Suprapubic skin (tissue), 4 donors: Measurements from ENCODE around the gene FDXR. TPM values are rescaled to one million over a fixed set of nuclear protein-coding genes. Genes with fewer than 3 reads are reported as not detected.
"Not testable (repeated sequence)": the region's sequence is repeated elsewhere in the genome, so short reads cannot be mapped to it uniquely, and the experiment has no call there.

Source experiments
- DNase-seq, 2 donors: peaks; one replicate each; pipeline ENCODE4 v3.0.0-alpha.2; 2019; ENCODE audit warnings: low spot score in 2 of 2
- H3K27ac ChIP-seq: fragments of 200-600 bp; sonication (generic); one replicate; pipeline ENCODE4 v1.5.1; 2019
- H3K27me3 ChIP-seq: fragments of 200-600 bp; sonication (generic); one replicate; pipeline ENCODE4 v1.5.1; 2019
- H3K36me3 ChIP-seq: fragments of 200-600 bp; sonication (generic); one replicate; pipeline ENCODE4 v1.5.1; 2019
- H3K4me1 ChIP-seq: fragments of 200-600 bp; sonication (generic); one replicate; pipeline ENCODE4 v1.5.1; 2019
- H3K4me3 ChIP-seq: fragments of 200-600 bp; sonication (generic); one replicate; pipeline ENCODE4 v1.5.1; 2019; ENCODE audit warnings: mild to moderate bottlenecking
- H3K9me3 ChIP-seq: fragments of 200-600 bp; sonication (generic); one replicate; pipeline ENCODE4 v1.5.1; 2019
- EP300 ChIP-seq: sonication (generic); formaldehyde crosslinking; IDR thresholded peaks from one replicate; pipeline ENCODE4 v1.6.1; 2017; ENCODE audit warnings: antibody characterized with exemption
- POLR2A ChIP-seq, 2 donors: fragments of 450-650 bp; IDR thresholded peaks; one replicate each; pipeline ENCODE4 v1.6.1; 2017; ENCODE audit warnings: antibody characterized with exemption in 2 of 2, mild to moderate bottlenecking in 2 of 2, moderate library complexity in 2 of 2
- POLR2AphosphoS5 ChIP-seq, 3 donors: sonication (generic); formaldehyde crosslinking; IDR thresholded peaks; one replicate each; pipeline ENCODE4 v1.6.1; 2017; ENCODE audit warnings: antibody characterized with exemption in 3 of 3
- WGBS: methylation state at CpG from one replicate; pipeline ENCODE4 v1.1.5; 2018; 5-methylcytosine and 5-hydroxymethylcytosine counted together
- total RNA-seq, 4 donors: library from RNA; depleted of rRNA; stranded (reverse); fragments of >200 nt; gene quantifications; one replicate each; pipeline ENCODE4 v1.1.0, GENCODE V29; 2016
- TF ChIP-seq, protein P1 (sequence below), 2 donors: fragments of 200-600 bp in 1 of 2; fragments of 450-650 bp in 1 of 2; sonication (generic) in 1 of 2; IDR thresholded peaks; one replicate each; pipeline ENCODE4 v1.5.1; 2016 to 2019; ENCODE audit warnings: antibody characterized with exemption in 2 of 2, mild to moderate bottlenecking in 1 of 2, moderate library complexity in 1 of 2

The FDXR gene
- total RNA-seq, 4 donors from 2014 or later: 19.1 to 34.1 (median 24.7) TPM

DNA sequence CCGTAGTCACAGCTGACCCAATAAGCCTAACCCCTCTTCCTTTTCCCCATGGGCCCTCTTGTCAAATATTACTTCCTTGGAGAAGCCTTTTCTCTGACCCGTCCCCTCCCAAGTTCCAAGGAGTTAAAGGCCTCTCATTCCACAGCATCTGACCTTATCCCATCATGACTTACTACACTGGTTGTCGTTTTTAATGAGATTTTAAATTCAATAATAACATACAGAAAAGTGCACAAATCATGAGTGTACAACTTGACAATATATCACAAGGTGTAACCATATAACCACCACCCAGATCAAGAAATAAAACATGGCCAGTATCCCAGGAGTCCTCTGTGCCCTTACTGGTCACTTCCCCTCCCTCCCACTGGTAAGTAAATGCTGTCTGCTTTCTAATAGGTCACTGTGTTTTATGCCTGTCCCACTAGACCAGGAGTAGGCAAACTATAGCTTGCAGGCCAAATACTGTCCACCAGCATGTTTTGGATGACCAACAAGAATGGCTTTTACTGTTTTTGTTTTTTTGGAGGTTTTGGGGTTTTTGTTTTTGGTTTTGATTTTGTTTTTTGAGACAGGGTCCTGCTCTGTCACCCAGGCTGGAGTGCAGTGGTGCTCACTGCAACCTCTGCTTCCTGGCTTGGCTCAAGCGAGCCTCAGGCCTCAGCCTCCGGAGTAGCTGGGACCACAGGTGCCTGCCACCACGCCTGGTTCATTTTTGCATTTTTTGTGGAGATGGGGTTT, 1.2 kb upstream of the FDXR start:
- Histone ChIP-seq H3K4me3 (peak overlapping the region; percentile 61), H3K27ac (peak overlapping the region; percentile 87)
- WGBS: 62% methylated on average over 6 of the region's 6 CpGs

DNA sequence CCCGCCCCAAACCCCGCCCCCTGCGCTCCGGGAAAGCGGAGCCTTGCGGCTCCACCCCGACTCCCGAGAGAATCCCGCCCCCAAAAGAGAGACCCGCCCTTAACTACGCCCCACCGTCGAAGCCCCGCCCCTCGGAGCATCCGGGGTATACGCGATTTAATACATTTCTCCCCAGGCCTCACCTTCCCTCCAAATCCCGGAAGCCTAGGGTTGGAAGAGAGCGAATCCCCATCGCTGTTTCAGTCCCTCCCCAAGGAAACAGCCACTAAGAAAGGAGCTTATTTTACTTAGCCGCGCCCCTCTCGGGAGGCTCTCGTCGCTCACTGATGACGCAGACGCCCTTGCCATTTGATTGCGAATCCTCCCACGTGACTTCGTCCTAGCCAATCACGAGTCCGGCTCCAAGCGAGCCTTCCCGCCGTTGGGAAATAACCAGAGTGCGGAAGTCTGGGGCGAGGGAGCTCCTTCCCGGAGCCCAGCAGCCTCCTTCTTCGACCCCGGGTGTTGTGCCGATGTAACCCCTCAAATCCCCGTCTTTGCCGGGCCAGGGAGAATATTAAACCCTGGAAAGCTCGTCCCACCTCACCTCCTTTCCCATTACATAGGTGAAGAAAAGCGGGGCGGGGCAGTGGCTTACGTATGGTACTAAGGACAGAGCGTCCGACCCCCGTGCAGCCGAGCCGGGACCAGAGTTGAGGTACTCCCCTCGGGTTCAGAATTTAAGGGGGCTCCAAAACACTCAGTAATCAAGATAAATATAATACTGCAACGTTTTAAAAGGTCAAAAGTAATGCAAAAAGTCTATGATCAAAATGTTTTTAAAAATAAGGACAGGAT, 461 bp upstream of the FDXR start:
- no peaks in the 10 kb centered on the region for H3K9me3 ChIP-seq
- H3K36me3 ChIP-seq: no peaks in the 10 kb centered on the region
- DNase-seq: peak; percentile 100
- WGBS: under 1% methylated on average over 24 of the region's 55 CpGs
- no peaks in the 10 kb centered on the region for H3K27me3 ChIP-seq
- H3K4me3 ChIP-seq: peak overlapping the region; percentile 61
- TF ChIP-seq POLR2AphosphoS5 (IDR thresholded peaks at IDR 0.05) (peak; percentile 86 to 99 (median 89)), POLR2A (IDR thresholded peaks at IDR 0.05) (peak; percentile 81 to 95), EP300 (no peak)
- TF ChIP-seq, protein P1, sequence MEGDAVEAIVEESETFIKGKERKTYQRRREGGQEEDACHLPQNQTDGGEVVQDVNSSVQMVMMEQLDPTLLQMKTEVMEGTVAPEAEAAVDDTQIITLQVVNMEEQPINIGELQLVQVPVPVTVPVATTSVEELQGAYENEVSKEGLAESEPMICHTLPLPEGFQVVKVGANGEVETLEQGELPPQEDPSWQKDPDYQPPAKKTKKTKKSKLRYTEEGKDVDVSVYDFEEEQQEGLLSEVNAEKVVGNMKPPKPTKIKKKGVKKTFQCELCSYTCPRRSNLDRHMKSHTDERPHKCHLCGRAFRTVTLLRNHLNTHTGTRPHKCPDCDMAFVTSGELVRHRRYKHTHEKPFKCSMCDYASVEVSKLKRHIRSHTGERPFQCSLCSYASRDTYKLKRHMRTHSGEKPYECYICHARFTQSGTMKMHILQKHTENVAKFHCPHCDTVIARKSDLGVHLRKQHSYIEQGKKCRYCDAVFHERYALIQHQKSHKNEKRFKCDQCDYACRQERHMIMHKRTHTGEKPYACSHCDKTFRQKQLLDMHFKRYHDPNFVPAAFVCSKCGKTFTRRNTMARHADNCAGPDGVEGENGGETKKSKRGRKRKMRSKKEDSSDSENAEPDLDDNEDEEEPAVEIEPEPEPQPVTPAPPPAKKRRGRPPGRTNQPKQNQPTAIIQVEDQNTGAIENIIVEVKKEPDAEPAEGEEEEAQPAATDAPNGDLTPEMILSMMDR (IDR thresholded peaks at IDR 0.05): no peak
- peak overlapping the region; percentile 87 for H3K27ac ChIP-seq
- H3K4me1 ChIP-seq: peaks cover 30% of the 10 kb centered on the region

More for the DNA sequence above, 1.2 kb upstream of the FDXR start:
- H3K36me3 ChIP-seq: no peaks in the 10 kb centered on the region
- TF ChIP-seq EP300: no peak
- no peak for TF ChIP-seq POLR2AphosphoS5 (IDR thresholded peaks at IDR 0.05)
- TF ChIP-seq, protein P1 (IDR thresholded peaks at IDR 0.05): no peak
- no peak for TF ChIP-seq POLR2A (IDR thresholded peaks at IDR 0.05)
- no peaks in the 10 kb centered on the region for H3K27me3 ChIP-seq
- no peaks in the 10 kb centered on the region for H3K9me3 ChIP-seq
- peak in 1 of 2 donors; percentile 61 for DNase-seq
- H3K4me1 ChIP-seq: peaks cover 34% of the 10 kb centered on the region

DNA sequence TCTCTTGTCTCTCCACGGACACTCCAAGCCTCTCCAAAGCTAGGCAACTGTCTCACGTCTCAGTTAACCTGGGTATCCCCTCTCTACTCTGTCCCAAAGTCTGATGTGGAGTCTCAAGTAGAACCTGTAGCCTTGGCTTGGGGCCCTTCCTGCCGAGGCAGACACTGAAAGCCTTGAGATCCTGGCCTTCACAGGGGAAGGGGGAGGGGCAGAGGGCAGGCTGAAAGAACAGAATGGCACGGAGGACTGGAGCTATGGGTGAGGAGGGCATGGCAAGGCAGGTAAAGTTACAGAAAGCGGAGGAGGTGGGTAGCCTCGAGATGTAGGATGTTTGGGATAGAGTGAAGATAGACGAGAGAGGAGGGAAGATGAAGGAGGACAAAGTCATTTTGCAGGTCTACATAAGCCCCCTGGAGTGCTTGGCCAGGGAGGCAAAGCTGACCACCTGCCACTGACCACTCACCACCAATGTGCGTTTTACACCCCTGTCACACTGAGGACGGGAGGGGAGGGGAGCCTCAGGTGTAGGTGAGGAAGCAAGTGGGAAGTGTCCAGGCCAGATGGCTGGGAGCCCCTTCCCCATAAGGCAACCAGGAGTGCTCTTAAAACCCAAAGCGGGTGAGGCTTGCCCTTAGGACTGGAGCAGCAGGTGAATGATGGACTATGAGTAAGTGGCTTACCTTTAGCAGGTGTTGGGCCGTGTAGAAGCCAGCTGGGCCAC, 1.3 kb downstream of the FDXR start:
- TF ChIP-seq POLR2AphosphoS5 (IDR thresholded peaks at IDR 0.05): no peak
- DNase-seq: peak in 1 of 2 donors; percentile 64

GRCh38 chr17:74870512-74870911, 2.3 kb downstream of the FDXR start:
- H3K27ac ChIP-seq: no peak overlapping the region
- peak in 1 of 2 donors; percentile 67 for DNase-seq
- H3K9me3 ChIP-seq: no peaks in the 10 kb centered on the region
- H3K27me3 ChIP-seq: no peaks in the 10 kb centered on the region
- H3K4me3 ChIP-seq: no peak overlapping the region
- peaks cover 21% of the 10 kb centered on the region for H3K4me1 ChIP-seq
- no peak for TF ChIP-seq POLR2A (IDR thresholded peaks at IDR 0.05)
- TF ChIP-seq EP300: no peak
- TF ChIP-seq, protein P1 (IDR thresholded peaks at IDR 0.05): no peak
- TF ChIP-seq POLR2AphosphoS5 (IDR thresholded peaks at IDR 0.05): no peak
- WGBS: 80% methylated on average over 3 of the region's 3 CpGs
- peaks cover 5% of the 10 kb centered on the region for H3K36me3 ChIP-seq

More for the DNA sequence above, 1.3 kb downstream of the FDXR start:
- WGBS: 77% methylated on average over 11 of the region's 11 CpGs
- Histone ChIP-seq H3K9me3 (no peaks in the 10 kb centered on the region), H3K36me3 (no peaks in the 10 kb centered on the region), H3K27ac (no peak overlapping the region), H3K27me3 (no peaks in the 10 kb centered on the region), H3K4me1 (peaks cover 21% of the 10 kb centered on the region), H3K4me3 (peak overlapping the region; percentile 61)

DNA sequence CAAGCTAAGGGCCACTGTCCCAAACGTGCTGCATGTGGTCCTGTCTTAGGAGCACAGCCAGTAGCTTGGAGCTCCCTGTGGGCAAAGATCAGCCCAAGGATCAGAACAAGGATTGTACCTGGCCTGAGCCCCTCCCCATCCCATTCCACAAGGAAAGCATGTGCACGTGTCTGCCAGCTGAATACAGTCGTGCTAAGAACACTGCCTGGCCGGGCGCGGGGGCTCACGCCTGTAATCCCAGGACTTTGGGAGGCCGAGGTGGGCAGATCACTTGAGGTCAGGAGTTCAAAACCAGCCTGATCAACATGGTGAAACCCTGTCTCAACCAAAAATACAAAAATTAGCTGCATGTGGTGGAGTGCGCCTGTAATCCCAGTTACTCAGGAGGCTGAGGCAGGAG, 2.8 kb downstream of the FDXR start:
- not testable (repeated sequence) for H3K27me3 ChIP-seq, H3K9me3 ChIP-seq, H3K27ac ChIP-seq, H3K36me3 ChIP-seq, H3K4me3 ChIP-seq
- WGBS: 95% methylated on average over 9 of the region's 9 CpGs
- peaks cover 21% of the 10 kb centered on the region for H3K4me1 ChIP-seq
- DNase-seq: peak in 1 of 2 donors; percentile 59
